ENCODE measurements around the gene CBLN1.
"Not testable (repeated sequence)": the region's sequence is repeated elsewhere in the genome, so short reads cannot be mapped to it uniquely, and the experiment has no call there.

Gene CBLN1

GRCh38 chr16:49277766-49278566, 3.7 kb downstream of the CBLN1 start:
- DNase-seq (ENCODE audit: extremely low read depth in 1 of 2, low read depth in 1 of 2), result no peak

DNA sequence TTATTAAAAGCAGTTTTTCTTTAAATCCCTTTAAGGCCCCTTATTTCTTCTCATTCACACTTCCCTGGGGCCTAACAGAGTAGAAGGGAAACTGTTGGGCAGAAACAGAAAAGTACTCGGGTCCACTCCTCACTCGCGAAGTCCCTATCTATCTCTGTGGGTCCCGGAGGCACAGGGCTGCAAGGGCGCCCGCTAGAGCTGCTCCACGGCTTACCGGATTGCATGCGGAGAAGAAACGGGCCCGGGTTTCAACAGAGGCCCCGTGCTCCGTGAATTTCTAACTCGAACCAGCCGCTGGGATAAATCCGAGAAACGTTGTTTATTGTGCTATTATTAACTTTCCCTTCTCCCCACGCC, 4.3 kb downstream of the CBLN1 start:
- DNase-seq (ENCODE audit: extremely low read depth in 1 of 2, low read depth in 1 of 2), result no peak

DNA sequence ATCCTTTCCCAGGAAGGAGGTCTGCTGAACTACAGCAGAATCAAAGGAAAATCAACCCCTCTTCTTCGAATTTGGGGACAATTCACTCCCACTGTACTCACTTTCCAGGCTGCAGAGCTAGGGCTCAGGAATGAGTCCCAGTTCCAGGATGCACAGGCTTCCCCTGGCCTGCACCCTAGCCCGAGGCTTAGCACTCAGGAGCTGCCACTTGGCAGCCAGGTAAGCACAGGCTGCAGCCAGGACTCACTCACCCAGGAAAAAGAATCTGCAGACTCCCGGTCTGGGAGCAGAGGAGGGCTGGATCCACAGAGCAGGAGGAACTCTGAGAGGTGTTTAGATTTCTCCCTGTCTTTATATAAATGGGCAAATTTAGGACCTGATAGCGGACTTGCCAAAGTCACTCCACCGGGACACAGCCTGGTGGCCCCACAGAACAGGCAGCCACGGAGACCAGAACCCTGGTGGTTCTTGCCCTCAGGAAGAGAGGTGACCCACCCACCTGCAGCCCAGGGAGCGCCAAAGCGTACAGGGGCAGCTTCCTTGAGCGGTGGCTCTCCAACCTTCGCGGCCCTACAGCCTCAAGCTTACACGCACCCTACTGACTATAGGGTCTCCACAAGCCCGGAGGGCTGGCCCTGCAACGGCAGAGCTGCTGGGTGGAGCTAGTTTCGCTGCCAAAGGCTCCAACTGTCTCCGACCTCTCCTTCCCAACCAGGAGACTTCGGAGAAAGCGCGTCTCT, 4.8 kb downstream of the CBLN1 start:
- no peak for DNase-seq (ENCODE audit: extremely low read depth in 1 of 2, low read depth in 1 of 2)

DNA sequence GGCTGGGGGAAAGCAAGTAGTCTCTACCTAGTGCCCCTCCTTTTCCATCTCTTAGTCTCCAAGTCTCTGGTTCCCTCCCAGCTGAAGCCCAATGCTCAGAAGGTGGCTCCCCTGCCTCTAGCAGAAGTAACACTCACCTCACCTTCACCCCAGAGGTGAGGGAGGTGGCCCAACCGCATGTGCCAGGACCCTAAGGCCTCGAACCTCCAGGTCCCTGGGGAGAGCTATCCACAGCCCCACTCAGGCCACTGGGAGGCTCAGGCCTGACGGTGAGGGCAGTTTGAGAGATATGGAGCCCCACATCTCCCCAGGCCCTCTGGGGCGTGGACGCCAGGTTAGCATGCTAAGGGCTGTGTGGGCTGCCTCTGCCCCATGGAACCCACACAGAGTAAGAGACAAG, 5.8 kb downstream of the CBLN1 start:
- DNase-seq (ENCODE audit: extremely low read depth in 1 of 2, low read depth in 1 of 2), result no peak

- no peak for DNase-seq (ENCODE audit: extremely low read depth in 1 of 2, low read depth in 1 of 2)
Measured at GRCh38 chr16:49275050-49275730, 6.4 kb downstream of the CBLN1 start.

DNA sequence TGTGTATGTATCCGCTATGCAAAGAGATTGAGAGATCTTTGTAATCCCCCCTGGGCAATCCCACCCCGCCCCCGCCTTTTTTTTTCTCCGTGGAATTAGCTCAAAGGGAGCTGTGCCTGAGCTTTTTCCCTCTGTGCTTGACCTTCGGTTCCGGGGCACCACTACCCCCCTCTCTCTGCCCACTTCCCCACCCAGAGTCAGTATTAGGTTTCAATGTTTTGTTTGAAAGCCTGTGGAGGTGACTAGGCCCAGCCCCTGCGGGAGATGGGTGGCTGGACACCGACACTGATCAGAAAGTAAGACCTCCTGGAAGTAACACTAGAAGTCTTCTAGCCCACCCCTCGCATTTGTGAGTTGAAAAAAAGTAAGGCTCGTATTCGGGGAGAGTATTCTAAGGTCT, 7.0 kb downstream of the CBLN1 start:
- no peak for DNase-seq (ENCODE audit: extremely low read depth in 1 of 2, low read depth in 1 of 2)

GRCh38 chr16:49273771-49274170, 7.9 kb downstream of the CBLN1 start:
- no peak for DNase-seq (ENCODE audit: extremely low read depth in 1 of 2, low read depth in 1 of 2)

- no peak for DNase-seq (ENCODE audit: extremely low read depth in 1 of 2, low read depth in 1 of 2)
Measured at GRCh38 chr16:49271363-49271762, 10.3 kb downstream of the CBLN1 start.

DNA sequence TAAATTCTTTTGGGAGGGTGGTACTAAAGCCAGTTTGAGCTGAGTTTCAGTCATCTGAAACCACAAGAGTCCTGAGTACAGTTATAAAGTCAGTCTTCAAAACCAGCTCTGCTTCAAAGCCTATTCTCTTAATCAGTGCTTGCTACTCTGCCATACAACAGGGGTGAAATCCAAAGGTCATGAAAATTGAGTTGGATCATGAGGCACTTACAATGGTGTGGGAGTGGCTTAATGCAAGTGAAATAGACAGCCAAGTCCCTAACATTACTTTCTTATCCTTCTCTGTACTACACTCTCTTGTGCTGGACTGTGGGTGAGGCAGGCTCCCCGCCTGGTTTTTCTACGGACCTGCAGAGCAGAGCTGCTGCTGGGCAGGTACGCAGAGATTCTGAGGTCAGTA, 12.4 kb downstream of the CBLN1 start:
- DNase-seq (ENCODE audit: extremely low read depth in 1 of 2, low read depth in 1 of 2), result no peak

DNA sequence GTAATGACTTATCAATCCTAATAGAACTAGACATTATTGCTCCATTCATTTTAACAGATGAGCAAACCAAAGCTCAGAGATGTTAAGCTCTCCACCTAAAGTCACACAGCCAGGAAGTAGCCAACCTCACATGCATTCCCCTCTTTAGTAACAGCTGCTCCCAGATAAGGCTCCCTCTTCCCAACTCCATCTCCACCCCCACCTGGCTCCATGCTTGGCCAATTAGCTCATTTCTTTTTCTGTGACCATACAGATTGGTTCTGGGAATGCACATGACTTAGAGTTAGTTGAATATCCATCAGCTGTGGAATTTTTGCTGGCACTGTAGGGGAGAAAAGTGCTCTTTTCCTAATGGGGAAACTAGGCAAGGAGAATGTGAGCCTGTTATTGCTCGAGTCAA, 13.0 kb downstream of the CBLN1 start:
- DNase-seq (ENCODE audit: extremely low read depth in 1 of 2, low read depth in 1 of 2), result no peak

DNA sequence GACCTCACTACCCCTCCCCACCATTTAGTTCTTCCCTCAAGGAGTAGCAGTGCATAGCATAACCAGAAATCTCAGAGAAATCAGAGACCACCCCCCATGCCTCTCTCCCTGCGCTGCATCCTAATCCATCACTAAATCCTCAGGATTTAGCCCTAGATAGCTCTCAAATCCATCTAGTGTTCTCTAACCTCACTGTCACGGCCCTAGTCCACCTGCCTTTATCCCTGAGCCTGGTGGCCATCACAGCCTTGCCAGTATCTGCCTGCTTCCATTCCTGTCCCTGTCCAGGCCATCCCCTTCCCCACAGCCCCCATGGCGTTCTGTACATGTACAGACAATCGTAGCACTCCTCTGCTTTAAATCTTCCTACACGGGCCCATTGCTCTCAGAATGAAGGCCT, 19.1 kb downstream of the CBLN1 start:
- DNase-seq (ENCODE audit: extremely low read depth in 1 of 2, low read depth in 1 of 2), result no peak

GRCh38 chr16:49261930-49262329, 19.7 kb downstream of the CBLN1 start:
- no peak for DNase-seq (ENCODE audit: extremely low read depth in 1 of 2, low read depth in 1 of 2)

DNA sequence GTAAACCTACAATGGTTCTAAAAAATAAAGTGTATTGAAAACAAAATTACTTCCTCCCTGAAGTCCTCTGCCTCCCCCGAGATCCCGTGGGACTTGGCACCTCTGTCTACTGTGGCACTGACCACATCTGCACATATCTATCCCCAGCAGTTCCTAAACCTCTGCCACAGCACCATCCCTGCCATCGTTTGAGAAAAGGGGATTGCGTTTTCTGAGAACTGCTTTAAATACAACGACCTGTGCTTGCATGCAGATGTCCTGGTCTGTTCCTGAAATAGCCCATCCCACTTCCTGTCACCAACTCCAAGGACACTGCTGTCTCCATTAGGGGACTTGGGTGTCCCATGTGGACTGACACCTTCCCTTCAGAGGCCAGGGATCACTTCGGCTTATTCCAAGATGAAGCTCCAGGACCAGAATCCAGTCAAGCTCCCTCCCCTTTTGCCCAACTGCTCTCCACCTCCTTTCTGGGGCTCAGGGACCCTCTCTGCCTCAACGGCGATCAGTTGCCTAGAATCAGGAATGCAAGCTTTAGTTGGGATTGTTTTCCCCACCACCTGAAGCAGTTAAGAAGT, 20.6 kb downstream of the CBLN1 start:
- no peak for DNase-seq (ENCODE audit: extremely low read depth in 1 of 2, low read depth in 1 of 2)

DNA sequence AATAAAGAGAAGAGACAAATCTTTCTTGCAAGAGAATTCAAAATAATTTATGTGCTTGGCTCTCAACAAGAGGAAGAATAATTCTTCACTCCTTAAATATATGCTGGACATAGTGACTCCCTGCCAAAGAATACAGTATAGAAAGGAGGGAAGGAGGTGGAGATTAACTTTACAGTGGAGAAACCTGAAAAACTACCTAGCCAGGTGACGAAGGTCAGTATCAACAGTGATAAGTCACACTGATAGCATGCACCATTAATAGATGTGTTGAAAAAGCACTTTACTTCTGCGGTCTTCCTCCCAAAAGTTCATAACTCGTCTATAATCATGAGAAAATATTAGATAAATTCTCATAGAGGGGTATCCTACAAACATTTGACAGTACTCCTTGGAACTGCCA, 21.4 kb downstream of the CBLN1 start:
- DNase-seq (ENCODE audit: extremely low read depth in 1 of 2, low read depth in 1 of 2), result no peak

GRCh38 chr16:49259330-49259729, 22.3 kb downstream of the CBLN1 start:
- no peak for DNase-seq (ENCODE audit: extremely low read depth in 1 of 2, low read depth in 1 of 2)

GRCh38 chr16:49250689-49251088, 30.9 kb downstream of the CBLN1 start:
- no peak for DNase-seq (ENCODE audit: extremely low read depth in 1 of 2, low read depth in 1 of 2)

DNA sequence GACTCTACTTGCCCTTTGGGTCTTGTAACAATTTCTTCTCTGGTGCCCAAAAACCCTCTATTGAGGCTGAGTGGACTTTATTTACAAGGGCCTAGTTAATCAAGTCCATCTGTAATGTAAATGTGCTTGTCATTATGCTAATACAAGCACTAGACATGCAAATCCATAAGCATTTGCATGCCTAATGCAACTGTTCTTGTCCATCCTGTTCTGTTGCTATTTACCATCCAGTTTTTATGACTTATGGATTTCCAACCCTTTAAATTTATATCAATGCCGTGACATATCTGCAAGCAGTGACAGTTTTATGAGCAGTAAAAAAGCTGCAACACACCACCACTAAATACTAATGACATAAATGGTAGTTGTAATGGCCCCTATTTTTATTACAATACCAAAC, 33.4 kb downstream of the CBLN1 start:
- DNase-seq (ENCODE audit: extremely low read depth in 1 of 2, low read depth in 1 of 2), result no peak

GRCh38 chr16:49236216-49236615, 45.4 kb downstream of the CBLN1 start:
- DNase-seq (ENCODE audit: extremely low read depth in 1 of 2, low read depth in 1 of 2), result no peak

GRCh38 chr16:49228335-49228734, 53.3 kb downstream of the CBLN1 start:
- not testable (repeated sequence) for DNase-seq (ENCODE audit: extremely low read depth in 1 of 2, low read depth in 1 of 2)

All from stimulated activated CD8-positive, alpha-beta memory T cell treated with anti-CD3 and anti-CD28 coated beads, Interleukin-7, amount 100 ng/mL, for 48 hours (primary cell).